ENCODE results near the gene PIH1D1.
A peak's percentile ranks its signal among the peaks of the same experiment; 100 is the strongest.
"Not testable (repeated sequence)": the region's sequence is repeated elsewhere in the genome, so short reads cannot be mapped to it uniquely, and the experiment has no call there.

Gene PIH1D1

GRCh38 chr19:49479975-49480628 lies 28.5 kb upstream of the PIH1D1 start:
- no peak for DNase-seq

GRCh38 chr19:49475995-49476880 lies 24.6 kb upstream of the PIH1D1 start:
- no peak for DNase-seq

GRCh38 chr19:49475191-49475917 lies 23.7 kb upstream of the PIH1D1 start:
- DNase-seq, result no peak

- DNase-seq, result no peak
These were observed 22.9 kb upstream of the PIH1D1 start for GRCh38 chr19:49474542-49474924.

- DNase-seq, result peak; percentile 62
These were observed 22.4 kb upstream of the PIH1D1 start, which contains the start of gene FLT3LG for GRCh38 chr19:49473868-49474541. TSS of gene FLT3LG (plus strand) at chr19:49474215. CDS start at chr19:49474640, 425 bp downstream.

GRCh38 chr19:49473501-49473867 lies 21.9 kb upstream of the PIH1D1 start:
- not testable (repeated sequence) for DNase-seq

- no peak for DNase-seq
These were observed 21.3 kb upstream of the PIH1D1 start for GRCh38 chr19:49472936-49473335.

GRCh38 chr19:49470615-49470978 lies 19.0 kb upstream of the PIH1D1 start:
- DNase-seq, result no peak

- DNase-seq, result no peak
These were observed 18.4 kb upstream of the PIH1D1 start for GRCh38 chr19:49469828-49470614.

GRCh38 chr19:49468746-49469447 lies 17.3 kb upstream of the PIH1D1 start:
- DNase-seq, result no peak

GRCh38 chr19:49468199-49468598 lies 16.6 kb upstream of the PIH1D1 start:
- no peak for DNase-seq

- DNase-seq, result no peak
These were observed 13.8 kb upstream of the PIH1D1 start for GRCh38 chr19:49465371-49465770.

GRCh38 chr19:49463960-49464740 lies 12.5 kb upstream of the PIH1D1 start:
- DNase-seq, result no peak

- DNase-seq, result no peak
These were observed 10.9 kb upstream of the PIH1D1 start for GRCh38 chr19:49462492-49462891.

- DNase-seq, result no peak
These were observed 10.0 kb upstream of the PIH1D1 start for GRCh38 chr19:49461656-49462055.

GRCh38 chr19:49461130-49461529 lies 9.5 kb upstream of the PIH1D1 start:
- not testable (repeated sequence) for DNase-seq

- DNase-seq, result no peak
These were observed 7.8 kb upstream of the PIH1D1 start for GRCh38 chr19:49459388-49459787.

- no peak for DNase-seq
These were observed 6.9 kb upstream of the PIH1D1 start for GRCh38 chr19:49458567-49458903.

GRCh38 chr19:49456326-49456725 lies 4.7 kb upstream of the PIH1D1 start:
- DNase-seq, result no peak

GRCh38 chr19:49455773-49456172 lies 4.2 kb upstream of the PIH1D1 start:
- no peak for DNase-seq

GRCh38 chr19:49453757-49454240 lies 2.2 kb upstream of the PIH1D1 start:
- DNase-seq, result no peak

Data from NCI-H2029 (cell line).